GM18870 (cell line): ENCODE data around the gene LSM14B.

Experiments used
- ATAC-seq: cut with Tn5 transposase; IDR thresholded peaks from one replicate; pipeline ENCODE4 v1.9.1; 2021; ENCODE audit warnings: moderate library complexity; ENCODE audit not compliant: unreplicated experiment

LSM14B gene

GRCh38 chr20:62182469-62183425 is 60.5 kb downstream of the LSM14B start, which contains the start of gene MTG2:
MTG2 (plus strand) TSS chr20:62183028; CDS start chr20:62193421, 10,393 bp downstream.
- peak; percentile 77 for ATAC-seq

DNA sequence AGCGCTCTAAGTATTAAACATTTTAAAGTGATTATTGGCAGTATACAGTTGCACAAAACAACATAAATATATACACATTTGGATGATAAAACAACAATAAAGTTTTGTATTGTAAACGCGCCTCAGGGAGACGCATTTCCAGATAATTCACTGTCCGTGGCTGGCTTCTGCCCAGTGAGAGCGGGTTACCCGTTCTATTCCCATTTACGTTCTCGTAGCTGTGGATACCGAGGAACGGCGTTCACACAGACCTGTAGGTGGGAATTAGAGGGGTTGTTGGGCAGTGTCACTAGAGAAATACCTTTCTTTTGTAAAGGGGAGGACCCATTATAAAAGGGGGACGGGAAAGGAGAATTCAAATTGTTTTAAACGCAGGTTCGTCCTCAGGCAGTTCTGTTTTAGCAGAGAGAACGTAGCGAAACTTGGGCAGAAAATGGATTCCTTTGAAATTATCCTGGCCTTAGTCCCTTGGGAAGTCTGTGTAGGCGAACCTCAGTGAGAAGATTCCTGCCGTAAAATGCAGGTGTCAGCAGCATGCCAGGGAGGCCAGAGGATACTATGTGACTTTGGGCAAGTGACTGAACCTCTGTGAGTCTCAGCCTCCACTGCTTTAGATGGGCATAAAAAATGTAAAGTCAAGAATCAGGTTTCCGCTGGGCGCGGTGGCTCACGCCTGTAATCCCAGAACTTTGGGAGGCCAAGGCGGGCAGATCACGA is 61.3 kb downstream of the LSM14B start:
- ATAC-seq, result no peak
